Superior temporal gyrus (tissue), 1 donor: Measurements from ENCODE around the gene WFIKKN2.

ENCODE experiments used
- DNase-seq: peaks from one replicate; pipeline ENCODE4 v3.0.0-alpha.2; 2016; ENCODE audit errors: extremely low spot score

Gene WFIKKN2

GRCh38 chr17:50808888-50809287 is 26.5 kb upstream of the WFIKKN2 start:
- no peak for DNase-seq

DNA sequence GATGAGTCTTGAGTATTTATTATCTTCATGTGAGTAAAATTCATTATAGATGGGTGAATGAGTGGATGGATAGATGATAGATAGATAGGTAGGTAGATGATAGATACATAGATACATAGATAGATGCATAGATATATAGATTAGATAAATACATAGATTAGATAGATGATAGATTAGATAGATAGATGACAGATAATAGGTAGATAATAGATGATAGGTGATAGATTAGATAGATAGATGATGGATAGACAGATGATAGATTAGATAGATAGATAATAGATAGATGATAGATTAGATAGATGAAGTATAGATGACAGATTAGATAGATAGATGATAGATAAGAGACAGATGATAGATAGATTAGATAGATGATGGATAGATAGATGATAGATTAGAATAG is 21.8 kb upstream of the WFIKKN2 start:
- no peak for DNase-seq

DNA sequence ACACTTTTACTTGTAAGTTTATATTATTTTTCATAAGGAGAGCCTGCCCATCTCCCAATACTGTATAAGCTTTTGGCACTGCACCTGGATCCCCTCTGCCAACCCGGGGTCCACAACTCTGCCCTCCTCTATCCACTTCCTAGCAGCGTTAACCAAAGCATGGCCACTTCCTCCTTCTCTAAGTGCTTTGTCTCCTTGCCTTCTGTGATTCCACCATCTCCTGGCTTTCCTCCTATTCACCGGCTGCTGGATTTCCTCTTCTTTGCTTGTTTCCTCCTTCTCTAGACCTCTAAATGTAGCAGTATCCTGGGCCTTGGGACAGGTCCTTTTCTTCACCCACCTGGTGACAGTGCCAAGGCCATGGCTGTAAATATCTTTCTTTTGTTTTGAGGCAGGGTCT is 20.0 kb upstream of the WFIKKN2 start:
- DNase-seq = no peak

- no peak for DNase-seq
Measured at GRCh38 chr17:50816271-50816670, 19.1 kb upstream of the WFIKKN2 start.

- peak; percentile 56 for DNase-seq
Measured at GRCh38 chr17:50816771-50817751, 18.3 kb upstream of the WFIKKN2 start.

DNA sequence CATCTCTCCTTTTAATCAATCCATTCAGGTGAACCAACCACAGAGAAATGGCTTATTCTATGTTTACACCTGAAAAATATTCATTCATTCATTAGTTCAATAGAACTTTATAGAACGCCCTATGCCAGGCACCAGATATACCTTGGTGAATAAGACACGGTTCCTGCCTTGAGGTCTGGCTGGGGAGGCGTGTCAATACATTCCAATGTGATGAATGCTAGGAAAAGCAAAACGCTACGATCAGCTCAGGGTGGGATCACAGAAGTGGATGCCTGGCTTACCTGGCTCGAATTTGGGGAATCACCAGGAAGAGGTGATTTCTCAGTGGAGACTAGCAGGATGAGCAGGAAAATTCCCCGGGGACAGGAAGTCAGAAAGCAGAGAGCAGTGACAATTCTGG is 17.5 kb upstream of the WFIKKN2 start:
- DNase-seq = no peak

GRCh38 chr17:50818261-50818660 is 17.1 kb upstream of the WFIKKN2 start:
- DNase-seq = no peak

DNA sequence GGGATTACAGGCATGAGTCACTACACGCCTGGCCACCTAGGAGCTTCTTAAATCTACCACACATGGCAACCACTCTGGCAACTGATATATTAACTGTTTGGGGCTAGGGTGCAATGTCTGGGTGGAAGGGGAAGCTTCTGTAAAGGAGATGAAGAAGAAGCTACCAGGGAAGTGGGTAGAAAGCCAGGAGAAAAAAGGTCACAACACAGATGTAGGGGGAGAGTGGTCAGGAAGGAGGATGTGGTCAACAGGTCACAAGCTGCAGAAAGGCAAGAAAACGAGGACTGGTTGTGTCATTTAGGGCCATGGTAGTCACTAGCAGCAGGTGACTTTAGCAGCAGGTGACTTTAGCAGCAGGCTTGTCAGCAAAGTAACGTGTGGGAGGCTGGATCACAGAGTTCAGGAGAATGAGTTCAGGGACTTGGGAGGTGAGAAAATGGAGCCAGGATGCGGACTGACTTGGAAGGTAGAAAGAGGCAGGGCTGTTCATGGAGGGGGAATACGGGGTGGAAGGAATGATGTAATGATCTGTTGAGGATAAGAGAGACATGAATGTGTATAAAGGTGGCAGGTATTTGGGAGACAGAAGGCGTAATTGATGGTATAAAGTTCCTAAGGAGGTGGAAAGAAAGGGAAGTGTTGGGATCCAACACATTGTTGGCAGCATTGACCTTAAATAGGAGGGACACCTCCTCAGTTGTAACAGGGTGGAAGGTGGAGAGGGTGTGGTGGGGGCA is 16.3 kb upstream of the WFIKKN2 start:
- DNase-seq = no peak

GRCh38 chr17:50820651-50821050 is 14.7 kb upstream of the WFIKKN2 start:
- DNase-seq = no peak

- DNase-seq = no peak
Measured at GRCh38 chr17:50822550-50822949, 12.8 kb upstream of the WFIKKN2 start.

GRCh38 chr17:50824429-50824828 is 11.0 kb upstream of the WFIKKN2 start:
- DNase-seq = no peak

DNA sequence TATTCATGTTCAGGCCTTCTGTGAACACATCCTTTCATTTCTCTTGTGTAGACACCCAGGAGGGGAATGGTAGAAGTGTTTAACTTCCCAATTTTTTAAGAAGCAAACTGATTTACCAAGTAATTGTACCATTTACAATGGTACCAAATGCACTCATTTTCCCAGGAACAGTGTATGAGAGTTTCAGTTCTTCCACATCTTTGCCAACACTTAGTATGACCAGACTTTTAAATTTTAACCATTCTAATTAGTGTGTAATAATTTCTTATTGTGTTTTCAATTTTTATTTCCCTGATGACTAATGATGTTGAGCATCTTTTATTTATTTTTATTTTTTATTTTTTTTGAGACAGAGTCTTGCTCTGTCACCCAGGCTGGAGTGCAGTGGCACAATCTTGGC is 10.2 kb upstream of the WFIKKN2 start:
- DNase-seq = no peak

DNA sequence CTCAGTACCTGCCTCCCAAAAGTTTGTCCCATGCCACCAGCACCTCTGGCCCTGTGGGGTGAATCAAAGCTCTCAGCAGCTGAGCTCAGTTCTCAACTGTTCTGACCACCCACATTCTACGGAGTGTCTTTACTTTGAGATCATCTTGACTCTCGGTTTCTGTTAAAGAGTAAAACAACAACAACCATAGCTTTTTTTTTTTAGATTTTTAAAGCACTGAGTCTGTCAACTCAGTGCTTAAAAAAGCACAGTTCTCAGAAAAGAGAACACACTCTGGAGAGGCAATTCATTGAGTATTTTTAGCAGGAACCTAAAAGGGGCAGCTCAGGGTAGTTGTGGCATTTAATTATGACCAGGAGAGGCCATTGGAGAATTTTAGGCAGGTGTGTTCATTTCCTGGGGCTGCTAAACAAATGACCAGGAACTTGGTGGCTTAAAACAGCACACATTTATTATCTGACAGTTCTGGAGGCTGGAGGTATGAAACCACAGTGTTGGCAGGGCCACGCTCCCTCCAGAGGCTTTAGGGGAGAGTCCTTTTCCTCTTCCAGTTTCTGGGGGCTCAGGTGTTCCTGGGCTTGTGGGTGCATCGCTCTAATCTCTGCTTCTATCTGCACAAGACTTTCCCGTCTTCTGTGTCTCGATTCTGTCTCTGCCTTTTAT is 6.7 kb upstream of the WFIKKN2 start:
- DNase-seq = no peak

DNA sequence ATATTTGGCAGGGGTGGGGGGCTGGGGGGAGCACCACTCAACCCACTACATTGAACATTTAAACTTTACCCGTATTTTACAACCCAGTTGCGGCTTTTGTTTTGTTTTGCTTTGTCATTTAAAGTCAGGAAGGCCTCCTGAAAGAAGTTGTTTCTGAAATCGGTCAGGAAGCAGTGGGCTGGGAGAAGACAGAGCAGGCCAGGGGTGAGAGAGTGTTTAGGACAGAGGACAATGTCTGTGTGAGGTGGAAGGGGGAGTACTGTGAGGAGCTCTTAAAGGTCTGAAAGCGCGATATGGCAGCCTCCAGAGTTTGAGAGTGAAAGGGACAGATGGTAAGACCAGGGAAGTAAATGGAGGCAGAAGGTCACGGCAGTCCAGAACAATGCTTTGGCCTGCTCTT is 6.1 kb upstream of the WFIKKN2 start:
- DNase-seq = no peak

GRCh38 chr17:50830352-50830751 is 5.0 kb upstream of the WFIKKN2 start:
- no peak for DNase-seq

DNA sequence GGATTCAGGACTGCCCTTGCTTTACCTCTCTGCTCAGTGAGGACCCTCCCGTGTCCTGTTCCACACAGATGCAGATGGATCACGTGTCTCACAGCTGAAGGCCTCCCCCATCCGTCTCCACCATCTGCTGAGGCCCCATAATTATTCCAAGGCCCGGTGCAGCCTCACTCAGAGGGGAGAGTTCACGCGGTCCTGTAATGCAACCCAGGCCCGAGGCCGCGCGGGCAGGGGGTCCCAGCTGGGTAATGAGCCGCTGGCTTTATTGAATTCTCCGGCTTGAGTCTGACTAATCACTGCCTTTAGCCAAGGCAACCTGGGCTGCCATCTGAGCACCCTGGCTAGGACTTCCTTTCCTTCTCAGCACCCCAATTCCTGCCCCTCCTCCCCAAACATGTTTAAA is 4.4 kb upstream of the WFIKKN2 start:
- no peak for DNase-seq

DNA sequence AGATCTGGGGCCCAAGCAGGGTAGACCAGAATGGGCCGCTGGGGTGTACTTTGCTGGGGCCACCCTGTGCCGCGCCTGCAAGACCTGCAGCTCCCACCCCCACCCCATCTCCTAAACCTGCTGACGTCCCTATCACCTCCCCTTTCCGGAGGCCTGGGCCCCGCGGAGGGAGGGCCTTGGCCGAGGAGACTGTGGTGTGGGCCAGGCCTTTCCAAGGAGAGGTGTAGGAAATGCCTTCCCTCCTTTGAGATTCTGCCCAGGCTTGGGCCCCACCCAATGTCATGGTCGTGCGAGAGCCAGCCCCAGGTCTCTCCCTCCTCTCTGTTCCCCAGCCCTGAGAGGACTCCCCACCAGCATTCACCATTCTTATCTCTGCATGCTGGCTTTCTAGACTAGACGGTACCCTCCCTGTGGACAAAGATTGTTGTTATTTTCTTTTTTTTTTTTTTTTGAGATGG is 3.9 kb upstream of the WFIKKN2 start:
- DNase-seq = no peak

GRCh38 chr17:50832267-50832863 is 3.0 kb upstream of the WFIKKN2 start:
- no peak for DNase-seq

- DNase-seq = no peak
Measured at GRCh38 chr17:50832864-50833381, 2.5 kb upstream of the WFIKKN2 start.

GRCh38 chr17:50833510-50834428 is 1.6 kb upstream of the WFIKKN2 start:
- no peak for DNase-seq
